GM12874 (cell line): ENCODE results near the gene CDADC1.
A peak's percentile ranks its signal among the peaks of the same experiment; 100 is the strongest.

Experiments used
- CTCF ChIP-seq: IDR thresholded peaks from 2 replicates; pipeline ENCODE4 v1.5.1; 2011; ENCODE audit warnings: low read depth, mild to moderate bottlenecking, control low read depth, low read length, moderate library complexity; ENCODE audit not compliant: insufficient read depth

The CDADC1 gene

GRCh38 chr13:49296659-49297058 lies 48.9 kb downstream of the CDADC1 start:
- TF ChIP-seq CTCF, result no peak

DNA sequence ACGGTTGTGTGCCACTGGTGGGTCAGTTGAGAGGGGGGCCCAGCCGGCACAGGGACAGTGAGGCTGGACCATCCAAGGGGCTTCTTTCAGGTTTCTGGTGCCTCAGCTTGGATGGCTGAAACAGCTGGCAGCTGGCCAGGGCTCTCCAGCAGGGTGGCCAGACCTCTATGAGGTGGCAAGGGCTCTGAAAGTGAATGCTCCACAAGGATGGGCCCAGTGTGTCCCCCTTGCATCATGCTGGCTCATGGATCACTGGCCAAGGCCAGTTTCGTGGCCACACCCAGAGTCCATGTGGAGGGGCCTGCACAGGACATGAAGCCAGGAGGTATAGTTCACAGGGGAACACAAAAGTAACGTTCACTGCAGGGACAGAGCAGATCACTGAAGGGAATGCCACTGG lies 49.6 kb downstream of the CDADC1 start:
- TF ChIP-seq CTCF, result no peak

DNA sequence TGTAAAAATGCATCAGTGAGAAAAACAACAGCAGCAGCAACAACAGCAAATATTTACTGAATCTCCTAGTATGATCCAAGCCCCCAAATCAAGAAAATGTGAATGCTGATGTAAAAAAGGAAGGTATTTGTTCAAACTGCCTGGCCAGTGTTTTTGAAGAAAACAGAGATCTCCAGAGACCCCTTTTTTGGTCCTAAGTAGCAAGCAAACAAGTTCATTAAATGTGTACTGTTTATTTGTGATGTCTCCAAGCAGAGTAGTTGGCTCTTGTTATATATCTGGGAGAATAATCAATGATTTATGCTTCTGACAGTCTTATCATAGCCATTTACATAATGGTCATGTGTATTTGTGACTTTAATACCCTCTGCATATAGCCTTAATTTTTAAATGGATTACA lies 50.7 kb downstream of the CDADC1 start:
- no peak for TF ChIP-seq CTCF

DNA sequence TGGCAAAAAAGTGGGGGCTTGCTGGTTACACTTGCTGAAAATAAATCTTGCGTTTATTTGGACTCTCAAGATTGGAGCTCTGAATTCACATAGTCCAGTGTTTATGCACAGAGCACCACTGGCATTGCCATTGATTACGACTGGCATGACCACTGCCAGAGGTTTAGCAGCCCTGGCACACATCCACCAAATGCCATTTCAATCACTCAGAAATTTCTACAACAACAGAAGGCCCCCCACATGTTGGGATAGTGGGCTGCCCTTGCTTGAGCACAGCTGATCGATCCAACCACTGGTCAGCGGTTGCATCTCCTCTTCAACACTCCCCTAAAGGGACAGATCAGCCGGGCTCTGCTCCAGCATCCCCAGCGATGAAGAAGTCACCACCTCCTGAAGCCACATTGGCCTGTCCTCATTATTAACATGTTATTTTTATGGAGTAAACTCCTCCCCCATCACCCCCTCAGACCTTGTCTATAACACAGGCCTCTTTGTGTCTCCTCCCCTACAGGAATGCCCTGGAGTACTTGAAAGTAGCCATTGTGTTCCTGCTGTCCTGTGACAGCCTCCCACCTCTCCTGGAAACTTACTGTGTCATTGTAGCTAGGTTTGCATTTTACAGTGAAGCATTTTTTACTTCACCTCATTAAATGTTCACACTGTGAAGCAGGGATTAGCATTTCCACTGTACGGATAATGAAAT lies 51.3 kb downstream of the CDADC1 start:
- TF ChIP-seq CTCF, result no peak

GRCh38 chr13:49300276-49300675 lies 52.6 kb downstream of the CDADC1 start:
- TF ChIP-seq CTCF, result no peak

- peak; percentile 76 for TF ChIP-seq CTCF
Measured at GRCh38 chr13:49300739-49301589, 53.2 kb downstream of the CDADC1 start.

GRCh38 chr13:49302222-49302621 lies 54.5 kb downstream of the CDADC1 start:
- TF ChIP-seq CTCF, result no peak
